ENCODE results near the gene DIABLO.

DIABLO gene

DNA sequence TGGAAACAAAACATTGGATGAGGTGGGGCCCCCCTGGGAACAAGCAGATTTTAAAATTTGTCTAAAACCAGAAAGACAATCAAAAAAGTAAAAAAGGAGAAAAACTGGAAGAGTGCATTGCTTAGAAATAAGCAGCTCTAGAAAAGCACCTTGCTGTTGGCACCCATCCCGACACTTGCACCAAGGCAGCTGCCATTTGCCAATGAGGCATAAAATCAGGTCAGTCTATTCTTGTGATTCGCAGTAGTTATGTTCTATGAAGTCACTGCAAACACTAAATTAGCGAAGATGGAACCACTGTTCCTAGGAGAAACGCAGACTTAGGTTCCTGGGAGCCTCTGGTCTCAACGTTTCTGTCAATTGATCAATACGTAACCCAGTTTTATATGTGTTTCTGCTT, 24.2 kb upstream of the DIABLO start:
- Histone ChIP-seq H3K27ac (no peak overlapping the region), H3K4me3 (no peak overlapping the region), H3K9ac (ENCODE audit: insufficient read length) (no peak overlapping the region), H3K36me3 (ENCODE audit: insufficient read depth, low read length) (0 out of 2 replicates have a peak, but pooled peaks cover 6% of the 10 kb centered on the region), H3K9me3 (ENCODE audit: low read depth, low read length) (no peaks in the 10 kb centered on the region)
- TF ChIP-seq FOXP2 (optimal IDR thresholded peaks at IDR 0.05; ENCODE audit: control extremely low read depth, extremely low read length, insufficient read depth), result no peak
- TF ChIP-seq POLR2AphosphoS5 (IDR thresholded peaks at IDR 0.05; ENCODE audit: borderline replicate concordance, low read depth, low read length), result no peak
- TF ChIP-seq EZH2 (IDR thresholded peaks at IDR 0.05), result no peak
- no peak for DNase-seq (ENCODE audit: low read depth, low spot score)

DNA sequence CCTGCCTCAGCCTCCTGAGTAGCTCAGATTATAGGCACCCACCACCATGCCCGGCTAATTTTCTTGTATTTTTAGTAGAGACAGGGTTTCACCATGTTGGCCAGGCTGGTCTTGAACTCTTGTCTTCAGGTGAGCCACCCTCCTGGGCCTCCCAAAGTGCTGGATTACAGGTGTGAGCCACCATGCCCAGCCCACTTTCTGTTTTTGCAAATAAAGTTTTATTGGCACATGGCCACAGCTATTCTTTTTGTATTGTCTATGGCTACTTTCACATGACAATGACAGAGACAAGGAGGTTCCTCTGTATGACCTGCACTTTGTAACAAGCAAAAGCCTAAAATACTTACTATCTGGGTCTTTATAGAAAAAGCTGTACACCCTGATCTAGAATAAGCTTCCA, 19.7 kb upstream of the DIABLO start:
- TF ChIP-seq EZH2 (IDR thresholded peaks at IDR 0.05) (no peak), POLR2AphosphoS5 (IDR thresholded peaks at IDR 0.05; ENCODE audit: borderline replicate concordance, low read depth, low read length) (no peak), FOXP2 (optimal IDR thresholded peaks at IDR 0.05; ENCODE audit: control extremely low read depth, extremely low read length, insufficient read depth) (no peak)
- DNase-seq (ENCODE audit: low read depth, low spot score), result no peak
- Histone ChIP-seq H3K9me3 (ENCODE audit: low read depth, low read length) (no peaks in the 10 kb centered on the region), H3K4me3 (no peak overlapping the region), H3K9ac (ENCODE audit: insufficient read length) (no peak overlapping the region), H3K27ac (no peak overlapping the region), H3K36me3 (ENCODE audit: insufficient read depth, low read length) (0 out of 2 replicates have a peak, but pooled peaks cover 6% of the 10 kb centered on the region)

- Histone ChIP-seq H3K36me3 (ENCODE audit: insufficient read depth, low read length) (0 out of 2 replicates have a peak, but pooled peaks cover 2% of the 10 kb centered on the region), H3K27ac (no peak overlapping the region), H3K4me3 (no peak overlapping the region), H3K9me3 (ENCODE audit: low read depth, low read length) (no peaks in the 10 kb centered on the region), H3K9ac (ENCODE audit: insufficient read length) (no peak overlapping the region)
- DNase-seq (ENCODE audit: low read depth, low spot score), result no peak
- TF ChIP-seq EZH2 (IDR thresholded peaks at IDR 0.05) (no peak), FOXP2 (optimal IDR thresholded peaks at IDR 0.05; ENCODE audit: control extremely low read depth, extremely low read length, insufficient read depth) (no peak), POLR2AphosphoS5 (IDR thresholded peaks at IDR 0.05; ENCODE audit: borderline replicate concordance, low read depth, low read length) (no peak)
Observed at GRCh38 chr12:122244565-122245371, 18.9 kb upstream of the DIABLO start.

DNA sequence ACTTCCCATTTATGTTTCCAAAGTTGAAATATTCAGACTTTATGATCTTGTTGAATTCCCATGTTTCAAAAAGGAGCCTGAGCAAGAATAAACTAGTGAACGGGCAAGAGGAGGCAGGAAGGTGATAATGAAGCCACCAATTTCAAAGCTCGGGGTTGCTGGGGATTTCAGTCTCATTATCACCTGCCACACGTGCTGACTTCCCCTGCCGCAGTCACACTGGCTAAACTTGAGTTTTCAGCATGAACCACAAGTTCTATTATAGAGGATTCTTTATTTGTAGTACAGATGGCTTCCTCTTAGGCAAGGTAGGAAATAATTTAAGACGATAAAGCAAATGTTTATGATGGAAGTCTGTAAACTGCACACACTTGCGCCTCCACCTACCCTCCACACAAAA, 18.1 kb upstream of the DIABLO start:
- H3K4me3 ChIP-seq, result no peak overlapping the region
- no peaks in the 10 kb centered on the region for H3K36me3 ChIP-seq (ENCODE audit: insufficient read depth, low read length)

GRCh38 chr12:122238861-122239260, 13.0 kb upstream of the DIABLO start:
- Histone ChIP-seq H3K4me3 (no peak overlapping the region), H3K9me3 (ENCODE audit: low read depth, low read length) (no peaks in the 10 kb centered on the region), H3K27ac (no peak overlapping the region), H3K9ac (ENCODE audit: insufficient read length) (no peak overlapping the region), H3K36me3 (ENCODE audit: insufficient read depth, low read length) (peaks cover 4% of the 10 kb centered on the region; the same call in 1 of the 2 replicates)
- no peak for DNase-seq (ENCODE audit: low read depth, low spot score)
- TF ChIP-seq FOXP2 (optimal IDR thresholded peaks at IDR 0.05; ENCODE audit: control extremely low read depth, extremely low read length, insufficient read depth) (no peak), POLR2AphosphoS5 (IDR thresholded peaks at IDR 0.05; ENCODE audit: borderline replicate concordance, low read depth, low read length) (no peak), EZH2 (IDR thresholded peaks at IDR 0.05) (no peak)

More for the DNA sequence above, 18.1 kb upstream of the DIABLO start:
- no peak overlapping the region for H3K27ac ChIP-seq
- H3K9ac ChIP-seq (ENCODE audit: insufficient read length), result no peak overlapping the region
- TF ChIP-seq EZH2 (IDR thresholded peaks at IDR 0.05) (no peak), POLR2AphosphoS5 (IDR thresholded peaks at IDR 0.05; ENCODE audit: borderline replicate concordance, low read depth, low read length) (no peak), FOXP2 (optimal IDR thresholded peaks at IDR 0.05; ENCODE audit: control extremely low read depth, extremely low read length, insufficient read depth) (no peak)
- no peaks in the 10 kb centered on the region for H3K9me3 ChIP-seq (ENCODE audit: low read depth, low read length)
- no peak for DNase-seq (ENCODE audit: low read depth, low spot score)

DNA sequence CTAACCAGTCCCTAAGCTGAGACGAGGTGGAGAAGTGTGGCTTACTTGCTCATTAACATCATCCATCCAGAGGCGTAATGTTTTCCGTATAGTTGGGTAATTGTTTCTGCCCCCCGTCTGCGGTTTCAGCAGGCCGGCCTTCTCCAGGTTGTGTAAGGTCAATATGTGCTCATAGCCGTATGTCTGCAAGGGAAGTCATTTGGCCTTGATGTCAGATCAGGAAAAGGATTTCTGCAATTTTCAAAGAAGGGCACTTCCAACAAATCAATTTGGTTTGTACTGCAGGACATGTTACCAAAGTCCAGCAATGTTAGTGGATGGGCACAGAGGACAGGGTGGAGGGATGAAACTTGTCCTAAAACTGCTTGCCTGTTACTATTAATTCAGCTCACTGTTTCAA, 9.9 kb upstream of the DIABLO start:
- Histone ChIP-seq H3K27ac (no peak overlapping the region), H3K9me3 (ENCODE audit: low read depth, low read length) (no peaks in the 10 kb centered on the region), H3K36me3 (ENCODE audit: insufficient read depth, low read length) (peaks cover 10% of the 10 kb centered on the region; the same call in 1 of the 2 replicates), H3K4me3 (no peak overlapping the region), H3K9ac (ENCODE audit: insufficient read length) (no peak overlapping the region)
- no peak for TF ChIP-seq POLR2AphosphoS5 (IDR thresholded peaks at IDR 0.05; ENCODE audit: borderline replicate concordance, low read depth, low read length)
- no peak for TF ChIP-seq FOXP2 (optimal IDR thresholded peaks at IDR 0.05; ENCODE audit: control extremely low read depth, extremely low read length, insufficient read depth)
- no peak for TF ChIP-seq EZH2 (IDR thresholded peaks at IDR 0.05)
- DNase-seq (ENCODE audit: low read depth, low spot score), result no peak

DNA sequence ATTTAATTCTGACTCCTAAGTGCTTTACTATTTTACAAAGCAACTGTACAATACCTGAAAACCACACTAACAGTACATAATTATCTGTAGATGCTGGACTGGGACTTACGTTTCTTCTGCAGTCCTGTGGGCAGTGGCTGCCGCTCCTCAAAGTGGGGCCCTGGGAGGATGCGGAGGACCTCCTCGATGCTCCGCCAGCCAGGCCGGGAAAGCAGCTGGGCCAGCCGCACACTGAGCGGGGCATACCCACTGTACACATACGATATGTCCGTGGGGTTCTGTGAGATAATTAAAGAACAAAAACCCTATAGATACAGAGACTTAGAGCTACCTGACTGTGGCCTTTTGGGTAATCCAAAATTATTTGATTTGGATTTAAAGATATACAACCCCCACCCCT, 6.8 kb upstream of the DIABLO start:
- H3K9ac ChIP-seq (ENCODE audit: insufficient read length), result no peak overlapping the region
- peaks cover 10% of the 10 kb centered on the region; the same call in 1 of the 2 replicates for H3K36me3 ChIP-seq (ENCODE audit: insufficient read depth, low read length)
- no peak overlapping the region for H3K27ac ChIP-seq
- no peak for TF ChIP-seq EZH2 (IDR thresholded peaks at IDR 0.05)
- no peak for TF ChIP-seq POLR2AphosphoS5 (IDR thresholded peaks at IDR 0.05; ENCODE audit: borderline replicate concordance, low read depth, low read length)
- no peak for TF ChIP-seq FOXP2 (optimal IDR thresholded peaks at IDR 0.05; ENCODE audit: control extremely low read depth, extremely low read length, insufficient read depth)
- no peak for DNase-seq (ENCODE audit: low read depth, low spot score)
- H3K9me3 ChIP-seq (ENCODE audit: low read depth, low read length), result no peaks in the 10 kb centered on the region
- H3K4me3 ChIP-seq, result no peak overlapping the region

DNA sequence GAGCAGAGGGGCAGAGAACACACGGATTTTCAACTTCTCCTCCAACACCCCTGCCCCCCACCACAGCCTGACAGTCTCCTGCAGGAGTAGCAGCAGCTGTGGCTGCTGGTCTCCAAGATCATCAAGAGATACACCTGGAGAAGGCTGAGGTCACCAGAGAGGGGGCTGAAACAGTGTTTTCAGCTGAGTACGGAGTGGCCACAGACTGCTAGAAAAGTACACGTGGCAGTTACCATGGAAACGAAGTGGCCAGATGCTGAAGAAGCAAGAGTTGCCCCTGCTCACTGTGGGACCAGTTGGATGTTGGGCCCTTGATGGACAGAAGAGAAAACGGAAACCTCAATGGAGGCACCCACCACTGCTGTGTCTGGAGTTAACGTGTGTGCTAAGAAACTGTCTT, 4.9 kb upstream of the DIABLO start:
- no peak overlapping the region for H3K27ac ChIP-seq
- TF ChIP-seq EZH2 (IDR thresholded peaks at IDR 0.05) (no peak), FOXP2 (optimal IDR thresholded peaks at IDR 0.05; ENCODE audit: control extremely low read depth, extremely low read length, insufficient read depth) (no peak), POLR2AphosphoS5 (IDR thresholded peaks at IDR 0.05; ENCODE audit: borderline replicate concordance, low read depth, low read length) (no peak)
- H3K36me3 ChIP-seq (ENCODE audit: insufficient read depth, low read length), result peaks cover 10% of the 10 kb centered on the region; the same call in 1 of the 2 replicates
- no peak overlapping the region for H3K9ac ChIP-seq (ENCODE audit: insufficient read length)
- no peak overlapping the region for H3K4me3 ChIP-seq
- DNase-seq (ENCODE audit: low read depth, low spot score), result no peak
- no peaks in the 10 kb centered on the region for H3K9me3 ChIP-seq (ENCODE audit: low read depth, low read length)

Measured in SK-N-MC (cell line).